GM21619 (cell line): ENCODE results near the gene ARL6IP5.
A peak's percentile ranks its signal among the peaks of the same experiment; 100 is the strongest.

ENCODE experiments used
- ATAC-seq: cut with Tn5 transposase; IDR thresholded peaks from one replicate; pipeline ENCODE4 v1.9.1; 2021; ENCODE audit not compliant: unreplicated experiment

The ARL6IP5 gene

GRCh38 chr3:69085833-69086722 lies 1.3 kb downstream of the ARL6IP5 start:
- ATAC-seq: no peak

GRCh38 chr3:69087030-69087791 lies 2.5 kb downstream of the ARL6IP5 start:
- no peak for ATAC-seq

GRCh38 chr3:69088063-69088462 lies 3.3 kb downstream of the ARL6IP5 start:
- ATAC-seq: peak; percentile 27

GRCh38 chr3:69090021-69090420 lies 5.3 kb downstream of the ARL6IP5 start:
- no peak for ATAC-seq

GRCh38 chr3:69091389-69092029 lies 6.8 kb downstream of the ARL6IP5 start:
- no peak for ATAC-seq

- ATAC-seq: peak; percentile 71
Observed at GRCh38 chr3:69092030-69092516, 7.3 kb downstream of the ARL6IP5 start.

- ATAC-seq: no peak
Observed at GRCh38 chr3:69094467-69095205, 9.9 kb downstream of the ARL6IP5 start.

- ATAC-seq: no peak
Observed at GRCh38 chr3:69095636-69096035, 10.9 kb downstream of the ARL6IP5 start.

GRCh38 chr3:69096299-69096698 lies 11.6 kb downstream of the ARL6IP5 start:
- no peak for ATAC-seq

GRCh38 chr3:69097407-69098086 lies 12.8 kb downstream of the ARL6IP5 start:
- ATAC-seq: no peak

- no peak for ATAC-seq
Observed at GRCh38 chr3:69099576-69099975, 14.8 kb downstream of the ARL6IP5 start.

GRCh38 chr3:69102384-69102783 lies 17.6 kb downstream of the ARL6IP5 start:
- ATAC-seq: no peak

GRCh38 chr3:69103123-69103522 lies 18.4 kb downstream of the ARL6IP5 start:
- no peak for ATAC-seq

- no peak for ATAC-seq
Observed at GRCh38 chr3:69104586-69104985, 19.8 kb downstream of the ARL6IP5 start.

- no peak for ATAC-seq
Observed at GRCh38 chr3:69105320-69105719, 20.6 kb downstream of the ARL6IP5 start.

GRCh38 chr3:69107841-69108240 lies 23.1 kb downstream of the ARL6IP5 start:
- no peak for ATAC-seq

GRCh38 chr3:69108811-69109210 lies 24.1 kb downstream of the ARL6IP5 start:
- ATAC-seq: no peak

GRCh38 chr3:69110941-69111546 lies 26.3 kb downstream of the ARL6IP5 start:
- ATAC-seq: no peak

- no peak for ATAC-seq
Observed at GRCh38 chr3:69113536-69113935, 28.8 kb downstream of the ARL6IP5 start.

GRCh38 chr3:69115731-69116130 lies 31.0 kb downstream of the ARL6IP5 start:
- ATAC-seq: no peak
